PC-3 (cell line): Measurements from ENCODE around the gene TRAPPC2L. TPM values are rescaled to one million over a fixed set of nuclear protein-coding genes. Genes with fewer than 3 reads are reported as not detected.

Experiments used
- ATAC-seq: fragments of 200-7000 bp; cut with Tn5 transposase; 2 replicates; pipeline ENCODE4 v1.9.1; 2020; ENCODE audit warnings: mild to moderate bottlenecking, moderate library complexity
- BruUV-seq: library from RNA; stranded (reverse); fragments of 400-500 nt; replicated peaks from 2 replicates; lab custom pipeline; 2021; lab: Mats Ljungman, UMichigan
- CTCF ChIA-PET: fragments of 300-600 bp; sonication (Branson Sonifier 250); formaldehyde crosslinking; loops from one replicate; lab custom pipeline; 2022; ENCODE audit warnings: antibody characterized with exemption; lab: Charles Lee
- POLR2A ChIA-PET: fragments of 300-600 bp; sonication (Branson Sonifier 250); formaldehyde crosslinking; loops from one replicate; lab custom pipeline; 2022; ENCODE audit warnings: antibody characterized with exemption; ENCODE audit not compliant: unreplicated experiment; lab: Charles Lee
- DNase-seq: peaks from one replicate; pipeline ENCODE4 v3.0.0-alpha.2; 2015
- H2AFZ ChIP-seq: fragments of 300-600 bp; sonication (generic); 2 replicates; pipeline ENCODE4 v1.6.0; 2016; ENCODE audit warnings: antibody characterized with exemption, low read length
- H3F3A ChIP-seq: fragments of 300-600 bp; sonication (generic); one replicate; pipeline ENCODE4 v1.6.0; 2017; ENCODE audit warnings: antibody characterized with exemption, low read length, control low read depth, mild to moderate bottlenecking; ENCODE audit not compliant: unreplicated experiment
- H3K27ac ChIP-seq: fragments of 300-600 bp; sonication (generic); 2 replicates; pipeline ENCODE4 v1.5.1; 2016; ENCODE audit warnings: mild to moderate bottlenecking, low read length
- H3K27me3 ChIP-seq: fragments of 300-600 bp; sonication (generic); 2 replicates; pipeline ENCODE4 v1.6.1; 2016; ENCODE audit warnings: low read length, mixed read lengths
- H3K36me3 ChIP-seq: fragments of 300-600 bp; sonication (generic); 2 replicates; pipeline ENCODE4 v1.6.1; 2016; ENCODE audit warnings: low read depth, mixed run types, low read length, mixed read lengths
- H3K4me1 ChIP-seq: fragments of 300-600 bp; sonication (generic); 2 replicates; pipeline ENCODE4 v1.5.1; 2016; ENCODE audit warnings: low read length; ENCODE audit not compliant: insufficient read depth
- H3K4me2 ChIP-seq: fragments of 300-600 bp; sonication (generic); 2 replicates; pipeline ENCODE4 v1.6.0; 2016; ENCODE audit warnings: low read length
- H3K4me3 ChIP-seq: fragments of 300-600 bp; sonication (generic); 2 replicates; pipeline ENCODE4 v1.5.1; 2016; ENCODE audit warnings: mild to moderate bottlenecking, low read length, mixed read lengths
- H3K79me2 ChIP-seq: fragments of 300-600 bp; sonication (generic); 2 replicates; pipeline ENCODE4 v1.6.1; 2017; ENCODE audit warnings: low read length, mixed read lengths
- H3K9ac ChIP-seq: fragments of 300-600 bp; sonication (generic); 2 replicates; pipeline ENCODE4 v1.6.0; 2016; ENCODE audit warnings: mild to moderate bottlenecking, low read length
- H3K9me2 ChIP-seq: fragments of 300-600 bp; sonication (generic); replicated peaks from 2 replicates; pipeline ENCODE4 v1.6.1; 2016; ENCODE audit warnings: mixed run types, low read length, mixed read lengths
- H3K9me3 ChIP-seq: fragments of 300-600 bp; sonication (generic); 2 replicates; pipeline ENCODE4 v1.6.1; 2016; ENCODE audit warnings: low read length, mixed read lengths
- H4K20me1 ChIP-seq: fragments of 300-600 bp; sonication (generic); 2 replicates; pipeline ENCODE4 v1.6.1; 2016; ENCODE audit warnings: low read length, mixed read lengths
- EZH2 ChIP-seq: fragments of 300-600 bp; sonication (generic); IDR thresholded peaks from one replicate; pipeline ENCODE4 v1.6.1; 2017; ENCODE audit warnings: antibody characterized with exemption, mild to moderate bottlenecking, low read length; ENCODE audit not compliant: unreplicated experiment
- EZH2phosphoT487 ChIP-seq: fragments of 300-600 bp; sonication (generic); IDR thresholded peaks from 2 replicates; pipeline ENCODE4 v1.6.1; 2018; ENCODE audit warnings: mild to moderate bottlenecking, antibody characterized with exemption, low read length, borderline replicate concordance
- intact Hi-C: fragments of 100-400 bp; cut with micrococcal nuclease; formaldehyde crosslinking; loops from 2 replicates; pipeline ENCODE4 v1.9.0; 2023
- total RNA-seq: library from RNA; depleted of rRNA; stranded (reverse); fragments of >200 nt; gene quantifications from 2 replicates; pipeline ENCODE4 v1.2.3, GENCODE V29; 2014
- TF ChIP-seq, protein P1 (sequence below): fragments of 300-600 bp; sonication (generic); conservative IDR thresholded peaks from 2 replicates; pipeline ENCODE4 v1.5.1; 2017; ENCODE audit warnings: antibody characterized with exemption, low read depth, mild to moderate bottlenecking, low read length

The TRAPPC2L gene
- total RNA-seq, 1 experiment from 2014 or later: 77.5 TPM

DNA sequence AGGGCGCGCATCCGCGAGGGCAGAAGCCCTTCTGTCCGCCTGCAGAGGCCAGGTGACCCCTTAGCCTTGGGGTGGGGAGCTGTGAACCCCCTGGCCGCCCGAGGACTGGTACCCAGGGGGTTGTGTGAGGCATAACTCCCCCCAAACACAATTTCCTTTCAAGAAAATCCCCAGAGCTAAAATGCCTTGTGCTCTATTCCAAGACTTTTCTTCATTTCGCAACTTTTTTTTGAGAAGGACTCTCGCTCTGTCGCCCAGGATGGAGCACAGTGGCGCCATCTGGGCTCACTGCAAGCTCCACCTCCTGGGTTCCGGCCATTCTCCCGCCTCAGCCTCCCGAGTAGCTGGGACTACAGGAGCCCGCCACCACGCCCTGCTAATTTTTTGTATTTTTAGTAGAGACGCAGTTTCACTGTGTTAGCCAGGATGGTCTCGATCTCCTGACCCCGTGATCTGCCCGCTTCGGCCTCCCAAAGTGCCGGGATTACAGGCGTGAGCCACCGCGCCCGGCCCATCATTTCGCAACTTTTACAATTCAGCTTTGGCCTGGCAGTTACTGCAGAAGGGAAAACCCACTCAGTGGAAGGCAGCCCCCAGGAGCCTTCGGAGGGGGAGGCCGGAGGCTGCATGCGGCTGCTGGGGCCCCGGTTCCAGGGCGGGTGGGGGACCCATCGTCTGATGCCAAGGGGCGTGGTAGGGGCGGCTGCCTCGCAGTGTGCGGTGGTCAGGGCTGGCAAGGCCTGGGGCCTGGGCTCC is 44.2 kb upstream of the TRAPPC2L start:
- peak overlapping the region; percentile 73 for H3K27ac ChIP-seq
- peak; percentile 29 for DNase-seq
- 0 out of 2 replicates have a peak, but pooled peaks cover 6% of the 10 kb centered on the region for H3K36me3 ChIP-seq
- H3K4me3 ChIP-seq: peak overlapping the region; percentile 76
- H4K20me1 ChIP-seq: no peaks in the 10 kb centered on the region
- no peaks in the 10 kb centered on the region for H3K9me3 ChIP-seq
- peak overlapping the region; percentile 95 for H3K9ac ChIP-seq
- peak overlapping the region; percentile 78 for H2AFZ ChIP-seq
- intact Hi-C loops: loop anchor here (10.0 kb wide), 1 partner anchor 352 kb away; no protein-coding TSS in a partner anchor
- no peaks in the 10 kb centered on the region for H3K27me3 ChIP-seq
- H3K4me1 ChIP-seq: peaks cover 10% of the 10 kb centered on the region
- no peaks in the 10 kb centered on the region for H3K9me2 ChIP-seq
- H3F3A ChIP-seq: no peaks in the 10 kb centered on the region
- no peak for TF ChIP-seq EZH2phosphoT487
- no peak for TF ChIP-seq EZH2
- TF ChIP-seq, protein P1, sequence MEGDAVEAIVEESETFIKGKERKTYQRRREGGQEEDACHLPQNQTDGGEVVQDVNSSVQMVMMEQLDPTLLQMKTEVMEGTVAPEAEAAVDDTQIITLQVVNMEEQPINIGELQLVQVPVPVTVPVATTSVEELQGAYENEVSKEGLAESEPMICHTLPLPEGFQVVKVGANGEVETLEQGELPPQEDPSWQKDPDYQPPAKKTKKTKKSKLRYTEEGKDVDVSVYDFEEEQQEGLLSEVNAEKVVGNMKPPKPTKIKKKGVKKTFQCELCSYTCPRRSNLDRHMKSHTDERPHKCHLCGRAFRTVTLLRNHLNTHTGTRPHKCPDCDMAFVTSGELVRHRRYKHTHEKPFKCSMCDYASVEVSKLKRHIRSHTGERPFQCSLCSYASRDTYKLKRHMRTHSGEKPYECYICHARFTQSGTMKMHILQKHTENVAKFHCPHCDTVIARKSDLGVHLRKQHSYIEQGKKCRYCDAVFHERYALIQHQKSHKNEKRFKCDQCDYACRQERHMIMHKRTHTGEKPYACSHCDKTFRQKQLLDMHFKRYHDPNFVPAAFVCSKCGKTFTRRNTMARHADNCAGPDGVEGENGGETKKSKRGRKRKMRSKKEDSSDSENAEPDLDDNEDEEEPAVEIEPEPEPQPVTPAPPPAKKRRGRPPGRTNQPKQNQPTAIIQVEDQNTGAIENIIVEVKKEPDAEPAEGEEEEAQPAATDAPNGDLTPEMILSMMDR: no peak; the same call in 1 of the 2 replicates
- ChIA-PET POLR2A (interaction anchor here (0.6 kb wide), 2 partner anchors 12 to 20 kb away, joined by 3 to 4 read pairs; no protein-coding TSS in a partner anchor), CTCF (interaction anchor here (1.0 to 1.2 kb wide), 2 partner anchors 28 to 45 kb away, joined by 3 read pairs; no protein-coding TSS in a partner anchor)
- no TSS peak for BruUV-seq
- H3K4me2 ChIP-seq: peak overlapping the region; percentile 93
- no peak for ATAC-seq
- H3K79me2 ChIP-seq: peaks cover 24% of the 10 kb centered on the region

GRCh38 chr16:88813269-88814143 is 43.4 kb upstream of the TRAPPC2L start:
- H4K20me1 ChIP-seq: no peaks in the 10 kb centered on the region
- POLR2A ChIA-PET: no interaction called here
- H3K27ac ChIP-seq: no peak overlapping the region
- DNase-seq (no peak), ATAC-seq (no peak)
- H3K4me3 ChIP-seq: no peak overlapping the region
- H3K79me2 ChIP-seq: peaks cover 24% of the 10 kb centered on the region
- intact Hi-C loops: loop anchor here (10.0 kb wide), 1 partner anchor 351 kb away; no protein-coding TSS in a partner anchor
- no peak overlapping the region for H2AFZ ChIP-seq
- no peaks in the 10 kb centered on the region for H3F3A ChIP-seq
- no TSS peak for BruUV-seq
- H3K9me3 ChIP-seq: no peaks in the 10 kb centered on the region
- peaks cover 10% of the 10 kb centered on the region for H3K4me1 ChIP-seq
- no peak overlapping the region for H3K9ac ChIP-seq
- H3K9me2 ChIP-seq: no peaks in the 10 kb centered on the region
- no peaks in the 10 kb centered on the region for H3K27me3 ChIP-seq
- H3K36me3 ChIP-seq: no peaks in the 10 kb centered on the region
- peak overlapping the region; percentile 93; the same call in 1 of the 2 replicates for H3K4me2 ChIP-seq
- CTCF ChIA-PET: interaction anchor here (1.0 to 1.2 kb wide), 2 partner anchors 29 to 45 kb away, joined by 3 read pairs; no protein-coding TSS in a partner anchor
- TF ChIP-seq, protein P1: no peak
- TF ChIP-seq EZH2 (no peak), EZH2phosphoT487 (no peak)
